Mesenchymal stem cell (in vitro differentiated cells and primary cell): Measurements from ENCODE around the gene MEMO1.
"Not testable (repeated sequence)": the region's sequence is repeated elsewhere in the genome, so short reads cannot be mapped to it uniquely, and the experiment has no call there.

Source experiments
- DNase-seq: peaks from one replicate; pipeline ENCODE4 v3.0.0-alpha.2; 2013
- H2AFZ ChIP-seq: one replicate; pipeline ENCODE4 v1.6.1; 2013; ENCODE audit warnings: low read depth, mild to moderate bottlenecking, control low read depth, inconsistent platforms, low read length, moderate library complexity
- H2AK5ac ChIP-seq: 2 replicates; pipeline ENCODE4 v1.6.1; 2013; ENCODE audit warnings: low read length, moderate library complexity, mild to moderate bottlenecking, inconsistent platforms; ENCODE audit not compliant: severe bottlenecking
- H2BK120ac ChIP-seq: one replicate; pipeline ENCODE4 v1.6.1; 2013; ENCODE audit warnings: low read depth, mild to moderate bottlenecking, inconsistent platforms, low read length, moderate library complexity
- H2BK12ac ChIP-seq, 2 experiments: one replicate each; pipeline ENCODE4 v1.6.1; 2013; ENCODE audit warnings: inconsistent platforms in 2 of 2, low read length in 2 of 2, mild to moderate bottlenecking in 2 of 2, moderate library complexity in 2 of 2, control low read depth in 1 of 2
- H2BK15ac ChIP-seq: one replicate; pipeline ENCODE4 v1.6.1; 2013; ENCODE audit warnings: mild to moderate bottlenecking, low read depth, inconsistent platforms; ENCODE audit not compliant: poor library complexity, severe bottlenecking
- H2BK5ac ChIP-seq: 2 replicates; pipeline ENCODE4 v1.6.1; 2013; ENCODE audit warnings: low read depth, mild to moderate bottlenecking, low read length, control low read depth, inconsistent platforms; ENCODE audit not compliant: poor library complexity, severe bottlenecking
- H3K14ac ChIP-seq, 2 experiments: one replicate each; pipeline ENCODE4 v1.6.1; 2013; ENCODE audit warnings: inconsistent platforms in 2 of 2, low read length in 2 of 2, control low read depth in 1 of 2, mild to moderate bottlenecking in 1 of 2, moderate library complexity in 1 of 2
- H3K18ac ChIP-seq, 2 experiments: one replicate each; pipeline ENCODE4 v1.6.1; 2013; ENCODE audit warnings: inconsistent platforms in 2 of 2, low read length in 2 of 2, control low read depth in 1 of 2, low read depth in 1 of 2, mild to moderate bottlenecking in 1 of 2
- H3K23ac ChIP-seq, 2 experiments: one replicate each; pipeline ENCODE4 v1.6.1; 2013; ENCODE audit warnings: inconsistent platforms in 2 of 2, low read length in 2 of 2, mild to moderate bottlenecking in 2 of 2, moderate library complexity in 2 of 2, control low read depth in 1 of 2
- H3K27ac ChIP-seq: 2 replicates; pipeline ENCODE4 v1.5.1; 2013; ENCODE audit warnings: mild to moderate bottlenecking, moderate library complexity, low read length, control low read depth, inconsistent platforms; ENCODE audit not compliant: poor library complexity, severe bottlenecking
- H3K27me3 ChIP-seq, 2 experiments: 2 replicates each; pipeline versions ENCODE4 v1.6.1 to v1.7.0; 2013; ENCODE audit warnings: low read length in 2 of 2, mild to moderate bottlenecking in 2 of 2, moderate library complexity in 2 of 2, control low read depth in 1 of 2, inconsistent platforms in 1 of 2; ENCODE audit not compliant: control insufficient read depth in 1 of 2, insufficient read depth in 1 of 2
- H3K36me3 ChIP-seq, 2 experiments: 2 replicates each; pipeline versions ENCODE4 v1.6.1 to v1.7.0; 2013; ENCODE audit warnings: low read length in 2 of 2, control low read depth in 1 of 2, inconsistent platforms in 1 of 2, low read depth in 1 of 2, mild to moderate bottlenecking in 1 of 2; ENCODE audit not compliant: insufficient read depth in 2 of 2, control insufficient read depth in 1 of 2
- H3K4ac ChIP-seq, 2 experiments: one replicate each; pipeline ENCODE4 v1.6.1; 2013; ENCODE audit warnings: inconsistent platforms in 2 of 2, low read length in 2 of 2, mild to moderate bottlenecking in 2 of 2, moderate library complexity in 2 of 2, control low read depth in 1 of 2, low read depth in 1 of 2
- H3K4me1 ChIP-seq: 2 replicates; pipeline ENCODE4 v1.6.1; 2013; ENCODE audit warnings: low read depth, low read length, control low read depth; ENCODE audit not compliant: control insufficient read depth, insufficient read depth
- H3K4me2 ChIP-seq: 2 replicates; pipeline ENCODE4 v1.6.1; 2013; ENCODE audit warnings: low read length, mild to moderate bottlenecking, inconsistent platforms; ENCODE audit not compliant: poor library complexity, severe bottlenecking
- H3K4me3 ChIP-seq, 2 experiments: 2 replicates each; pipeline versions ENCODE4 v1.5.1 to v1.7.0; 2013; ENCODE audit warnings: low read length in 2 of 2, mild to moderate bottlenecking in 2 of 2, control low read depth in 1 of 2, low read depth in 1 of 2; ENCODE audit not compliant: insufficient read depth in 1 of 2
- H3K79me1 ChIP-seq: replicated peaks from 2 replicates; pipeline ENCODE4 v1.6.1; 2013; ENCODE audit warnings: mild to moderate bottlenecking, control low read depth, low read length, inconsistent platforms; ENCODE audit not compliant: poor library complexity, severe bottlenecking
- H3K9ac ChIP-seq: 2 replicates; pipeline ENCODE4 v1.7.0; 2013; ENCODE audit warnings: mild to moderate bottlenecking, low read length, moderate library complexity
- H3K9me3 ChIP-seq: 2 replicates; pipeline ENCODE4 v1.7.0; 2013; ENCODE audit warnings: mild to moderate bottlenecking, low read length; ENCODE audit not compliant: control insufficient read depth
- H4K8ac ChIP-seq: one replicate; pipeline ENCODE4 v1.6.1; 2013; ENCODE audit warnings: inconsistent platforms, mild to moderate bottlenecking, low read length, moderate library complexity
- H4K91ac ChIP-seq: one replicate; pipeline ENCODE4 v1.6.1; 2013; ENCODE audit warnings: mild to moderate bottlenecking, low read length, inconsistent platforms
- WGBS: methylation state at CpG from one replicate; pipeline ENCODE4 v1.1.7; 2013; ENCODE audit warnings: mixed read lengths; 5-methylcytosine and 5-hydroxymethylcytosine counted together

The MEMO1 gene

GRCh38 chr2:31957354-31958139 is 53.3 kb downstream of the MEMO1 start:
- no peak overlapping the region for H3K27ac ChIP-seq
- no peak overlapping the region for H2BK12ac ChIP-seq
- 60% methylated on average over 1 of the region's 1 CpG for WGBS
- H3K23ac ChIP-seq = no peak overlapping the region
- no peaks in the 10 kb centered on the region for H3K27me3 ChIP-seq
- H3K9ac ChIP-seq = no peak overlapping the region
- no peak overlapping the region for H3K4me3 ChIP-seq
- peaks cover 3% of the 10 kb centered on the region for H3K4me1 ChIP-seq
- H4K91ac ChIP-seq = no peak overlapping the region
- H2BK120ac ChIP-seq = no peak overlapping the region
- no peak for DNase-seq
- H3K9me3 ChIP-seq = no peaks in the 10 kb centered on the region
- peaks cover 3 to 4% of the 10 kb centered on the region in 2 experiments for H3K36me3 ChIP-seq
- no peak overlapping the region for H2AK5ac ChIP-seq
- peaks cover 10% of the 10 kb centered on the region for H3K79me1 ChIP-seq
- H2BK5ac ChIP-seq = no peak overlapping the region
- no peak overlapping the region for H4K8ac ChIP-seq
- H3K4ac ChIP-seq = no peak overlapping the region
- no peak overlapping the region for H3K18ac ChIP-seq
- no peak overlapping the region for H2BK15ac ChIP-seq
- H3K14ac ChIP-seq = no peak overlapping the region
- no peak overlapping the region for H3K4me2 ChIP-seq
- H2AFZ ChIP-seq = no peak overlapping the region

DNA sequence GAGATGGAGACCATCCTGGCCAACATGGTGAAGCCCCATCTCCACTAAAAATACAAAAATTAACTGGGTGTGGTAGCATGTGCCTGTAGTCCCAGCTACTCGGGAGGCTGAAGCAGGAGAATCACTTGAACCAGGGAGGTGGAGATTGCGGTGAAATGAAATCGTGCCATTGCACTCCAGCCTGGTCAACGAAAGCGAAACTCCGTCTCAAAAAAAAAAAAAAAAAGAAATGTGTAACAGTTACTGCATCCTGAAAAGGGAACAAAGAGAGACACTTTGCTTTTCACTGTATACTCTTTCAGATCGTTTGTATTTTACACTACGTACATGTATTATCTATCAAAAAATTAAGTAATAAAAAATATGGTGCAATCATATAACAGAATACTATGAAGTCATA is 53.9 kb downstream of the MEMO1 start:
- H2BK15ac ChIP-seq, H3K18ac ChIP-seq, H2BK120ac ChIP-seq, H2AFZ ChIP-seq, DNase-seq, H3K14ac ChIP-seq, H3K4ac ChIP-seq, H2BK5ac ChIP-seq, H3K4me2 ChIP-seq, H3K27me3 ChIP-seq, H3K4me3 ChIP-seq, H3K79me1 ChIP-seq, H3K36me3 ChIP-seq, H3K9me3 ChIP-seq, H2BK12ac ChIP-seq, H4K91ac ChIP-seq, H3K23ac ChIP-seq, H4K8ac ChIP-seq, H3K27ac ChIP-seq, H2AK5ac ChIP-seq, H3K4me1 ChIP-seq, H3K9ac ChIP-seq: not testable (repeated sequence)
- 97% methylated on average over 5 of the region's 8 CpGs for WGBS

DNA sequence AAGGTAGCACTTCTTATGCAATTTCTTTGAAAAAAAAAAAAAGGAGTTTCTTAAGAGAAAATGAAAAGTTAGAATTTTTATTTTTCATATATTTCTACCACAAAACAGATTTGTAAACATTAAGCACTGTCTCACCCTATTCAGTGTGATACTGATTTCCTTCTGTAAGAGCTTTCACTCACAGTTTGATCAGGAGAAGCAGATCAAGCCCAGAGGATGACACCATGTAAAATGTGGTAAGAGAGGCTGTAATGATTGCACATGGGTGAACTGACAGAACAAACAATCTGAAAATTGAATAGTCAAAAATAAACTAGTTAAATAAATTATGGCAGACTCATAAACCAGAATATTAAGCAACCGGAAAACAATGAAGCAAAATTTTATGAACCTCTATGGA is 54.5 kb downstream of the MEMO1 start:
- Histone ChIP-seq H3K27me3 (no peaks in the 10 kb centered on the region), H2AFZ (no peak overlapping the region), H3K23ac (no peak overlapping the region), H4K91ac (no peak overlapping the region), H2BK120ac (no peak overlapping the region), H3K4me1 (peaks cover 2% of the 10 kb centered on the region), H3K18ac (no peak overlapping the region), H3K79me1 (peaks cover 9% of the 10 kb centered on the region), H3K27ac (no peak overlapping the region), H2AK5ac (no peak overlapping the region), H3K9me3 (no peaks in the 10 kb centered on the region), H3K9ac (no peak overlapping the region), H2BK5ac (no peak overlapping the region), H3K36me3 (peaks cover 3 to 4% of the 10 kb centered on the region in 2 experiments), H3K4me2 (no peak overlapping the region), H2BK15ac (no peak overlapping the region), H4K8ac (no peak overlapping the region), H3K4me3 (no peak overlapping the region), H2BK12ac (no peak overlapping the region), H3K14ac (no peak overlapping the region), H3K4ac (no peak overlapping the region)
- DNase-seq = no peak
- WGBS = no CpG with 5 or more reads among the region's 1 CpG

DNA sequence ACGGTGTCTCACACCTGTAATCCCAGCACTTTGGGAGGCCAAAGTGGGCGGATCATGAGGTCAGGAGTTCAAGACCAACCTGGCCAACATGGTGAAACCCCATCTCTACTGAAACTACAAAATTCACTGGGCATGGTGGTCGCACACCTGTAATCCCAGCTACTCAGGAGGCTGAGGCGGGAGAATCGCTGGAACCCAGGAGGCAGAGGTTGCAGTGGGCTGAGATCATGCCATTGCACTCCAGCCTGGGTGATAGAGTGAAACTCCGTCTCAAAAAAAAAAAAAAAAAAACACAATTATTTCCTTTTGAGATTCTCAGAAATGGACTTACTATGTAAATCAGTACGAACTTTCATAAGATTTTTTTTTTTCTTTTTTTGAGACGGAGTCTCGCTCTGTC is 57.7 kb downstream of the MEMO1 start:
- H3K9me3 ChIP-seq, H3K18ac ChIP-seq, H3K4ac ChIP-seq, H3K4me3 ChIP-seq, H3K27ac ChIP-seq, H3K14ac ChIP-seq, H2BK120ac ChIP-seq, H3K4me2 ChIP-seq, H3K23ac ChIP-seq, H2BK12ac ChIP-seq, H3K27me3 ChIP-seq, H2AK5ac ChIP-seq, DNase-seq, H3K36me3 ChIP-seq, H3K4me1 ChIP-seq, H2BK5ac ChIP-seq, H2BK15ac ChIP-seq, H2AFZ ChIP-seq, H4K91ac ChIP-seq, H3K79me1 ChIP-seq, H3K9ac ChIP-seq, H4K8ac ChIP-seq: not testable (repeated sequence)
- WGBS = over 99% methylated on average over 9 of the region's 9 CpGs
